HG03342 (cell line): ENCODE results near the gene LAMC2.

Source experiments
- ATAC-seq: cut with Tn5 transposase; IDR thresholded peaks from one replicate; pipeline ENCODE4 v1.9.1; 2021; ENCODE audit warnings: mild to moderate bottlenecking, moderate library complexity; ENCODE audit not compliant: unreplicated experiment

LAMC2 gene

GRCh38 chr1:183210681-183211080 is 24.6 kb downstream of the LAMC2 start:
- no peak for ATAC-seq

- no peak for ATAC-seq
These were observed 26.8 kb downstream of the LAMC2 start for GRCh38 chr1:183212870-183213269.

- no peak for ATAC-seq
These were observed 28.2 kb downstream of the LAMC2 start for GRCh38 chr1:183214021-183214970.

- ATAC-seq: no peak
These were observed 29.1 kb downstream of the LAMC2 start for GRCh38 chr1:183215076-183215720.

GRCh38 chr1:183215936-183216335 is 29.9 kb downstream of the LAMC2 start:
- no peak for ATAC-seq

- no peak for ATAC-seq
These were observed 32.1 kb downstream of the LAMC2 start for GRCh38 chr1:183218027-183218618.

- no peak for ATAC-seq
These were observed 33.0 kb downstream of the LAMC2 start for GRCh38 chr1:183218971-183219615.

GRCh38 chr1:183219616-183220009 is 33.5 kb downstream of the LAMC2 start:
- ATAC-seq: no peak

GRCh38 chr1:183222909-183223308 is 36.8 kb downstream of the LAMC2 start:
- ATAC-seq: no peak

- no peak for ATAC-seq
These were observed 37.4 kb downstream of the LAMC2 start for GRCh38 chr1:183223467-183223866.

- no peak for ATAC-seq
These were observed 40.3 kb downstream of the LAMC2 start for GRCh38 chr1:183226361-183226760.

GRCh38 chr1:183226963-183227362 is 40.9 kb downstream of the LAMC2 start:
- ATAC-seq: no peak

- peak; percentile 68 for ATAC-seq
These were observed 41.6 kb downstream of the LAMC2 start for GRCh38 chr1:183227422-183228346.

- no peak for ATAC-seq
These were observed 42.5 kb downstream of the LAMC2 start for GRCh38 chr1:183228347-183229220.

GRCh38 chr1:183230413-183230812 is 44.3 kb downstream of the LAMC2 start:
- no peak for ATAC-seq

GRCh38 chr1:183231545-183231944 is 45.5 kb downstream of the LAMC2 start:
- no peak for ATAC-seq

- ATAC-seq: no peak
These were observed 47.0 kb downstream of the LAMC2 start for GRCh38 chr1:183233113-183233512.

GRCh38 chr1:183234660-183235476 is 48.8 kb downstream of the LAMC2 start:
- no peak for ATAC-seq
